ENCODE measurements around the gene INPP5A.

The INPP5A gene

DNA sequence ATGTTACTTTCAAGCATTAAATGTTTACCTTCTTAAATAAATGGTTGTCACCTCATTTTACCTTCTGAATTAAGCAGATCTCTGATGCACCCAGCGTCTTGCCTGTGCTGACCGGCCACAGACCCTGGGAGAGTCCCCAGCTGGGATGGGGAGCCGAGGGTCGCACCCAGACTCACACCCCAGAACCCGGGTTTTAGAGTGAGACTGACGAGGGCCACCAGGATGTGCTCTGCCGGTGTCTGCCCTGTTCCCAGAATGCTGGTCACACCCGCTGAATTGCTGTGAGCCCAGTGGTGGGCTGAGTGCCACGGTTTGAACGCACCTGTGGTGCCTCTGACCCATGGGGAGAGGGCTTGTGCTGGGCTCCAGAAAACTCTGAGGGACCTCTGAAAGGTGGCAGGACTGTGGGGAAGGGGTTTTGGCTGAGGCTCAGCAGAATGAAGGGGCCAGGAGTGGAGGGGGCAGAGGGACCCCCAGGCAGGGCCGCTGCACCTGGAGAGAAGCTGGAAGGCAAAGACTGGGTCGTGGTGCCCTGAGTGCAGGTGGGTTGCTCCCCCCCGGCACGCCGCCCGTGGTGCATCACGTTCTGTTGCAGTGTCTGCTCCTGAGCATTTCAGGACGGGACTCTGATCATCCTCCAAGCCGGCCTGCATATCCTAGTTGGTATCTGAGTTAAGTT, 39.2 kb downstream of the INPP5A start:
- 0 out of 2 replicates have a peak, but pooled peaks cover 2% of the 10 kb centered on the region for H3K79me2 ChIP-seq (ENCODE audit: low read length)
- H3K4me2 ChIP-seq (ENCODE audit: low read depth, low read length): no peak overlapping the region
- H3K36me3 ChIP-seq (replicated peaks; ENCODE audit: insufficient read depth, low read length): no peaks in the 10 kb centered on the region
- H3K27ac ChIP-seq (ENCODE audit: low read length): no peak overlapping the region
- peaks cover 7% of the 10 kb centered on the region; the same call in 1 of the 2 replicates for H3F3A ChIP-seq (ENCODE audit: insufficient read depth, low read length)
- no peaks in the 10 kb centered on the region for H3K9me3 ChIP-seq (replicated peaks; ENCODE audit: insufficient read depth, low read length)
- H3K4me3 ChIP-seq (ENCODE audit: low read length): no peak overlapping the region
- no peaks in the 10 kb centered on the region for H4K20me1 ChIP-seq (ENCODE audit: insufficient read depth, low read length)
- H3K9ac ChIP-seq (ENCODE audit: low read length): no peak overlapping the region
- H3K4me1 ChIP-seq (ENCODE audit: low read length): peaks cover 5% of the 10 kb centered on the region; the same call in 1 of the 2 replicates
- H2AFZ ChIP-seq (ENCODE audit: low read length): no peak overlapping the region
- DNase-seq: no peak
- H3K27me3 ChIP-seq (replicated peaks; ENCODE audit: insufficient read depth, low read length): no peaks in the 10 kb centered on the region
- no peak for TF ChIP-seq EZH2 (optimal IDR thresholded peaks at IDR 0.05; ENCODE audit: low read depth, low read length)
- TF ChIP-seq, protein P1, sequence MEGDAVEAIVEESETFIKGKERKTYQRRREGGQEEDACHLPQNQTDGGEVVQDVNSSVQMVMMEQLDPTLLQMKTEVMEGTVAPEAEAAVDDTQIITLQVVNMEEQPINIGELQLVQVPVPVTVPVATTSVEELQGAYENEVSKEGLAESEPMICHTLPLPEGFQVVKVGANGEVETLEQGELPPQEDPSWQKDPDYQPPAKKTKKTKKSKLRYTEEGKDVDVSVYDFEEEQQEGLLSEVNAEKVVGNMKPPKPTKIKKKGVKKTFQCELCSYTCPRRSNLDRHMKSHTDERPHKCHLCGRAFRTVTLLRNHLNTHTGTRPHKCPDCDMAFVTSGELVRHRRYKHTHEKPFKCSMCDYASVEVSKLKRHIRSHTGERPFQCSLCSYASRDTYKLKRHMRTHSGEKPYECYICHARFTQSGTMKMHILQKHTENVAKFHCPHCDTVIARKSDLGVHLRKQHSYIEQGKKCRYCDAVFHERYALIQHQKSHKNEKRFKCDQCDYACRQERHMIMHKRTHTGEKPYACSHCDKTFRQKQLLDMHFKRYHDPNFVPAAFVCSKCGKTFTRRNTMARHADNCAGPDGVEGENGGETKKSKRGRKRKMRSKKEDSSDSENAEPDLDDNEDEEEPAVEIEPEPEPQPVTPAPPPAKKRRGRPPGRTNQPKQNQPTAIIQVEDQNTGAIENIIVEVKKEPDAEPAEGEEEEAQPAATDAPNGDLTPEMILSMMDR (IDR thresholded peaks at IDR 0.05; ENCODE audit: low read length): no peak
- no peaks in the 10 kb centered on the region for H3K9me2 ChIP-seq (replicated peaks; ENCODE audit: insufficient read depth, low read length)

DNA sequence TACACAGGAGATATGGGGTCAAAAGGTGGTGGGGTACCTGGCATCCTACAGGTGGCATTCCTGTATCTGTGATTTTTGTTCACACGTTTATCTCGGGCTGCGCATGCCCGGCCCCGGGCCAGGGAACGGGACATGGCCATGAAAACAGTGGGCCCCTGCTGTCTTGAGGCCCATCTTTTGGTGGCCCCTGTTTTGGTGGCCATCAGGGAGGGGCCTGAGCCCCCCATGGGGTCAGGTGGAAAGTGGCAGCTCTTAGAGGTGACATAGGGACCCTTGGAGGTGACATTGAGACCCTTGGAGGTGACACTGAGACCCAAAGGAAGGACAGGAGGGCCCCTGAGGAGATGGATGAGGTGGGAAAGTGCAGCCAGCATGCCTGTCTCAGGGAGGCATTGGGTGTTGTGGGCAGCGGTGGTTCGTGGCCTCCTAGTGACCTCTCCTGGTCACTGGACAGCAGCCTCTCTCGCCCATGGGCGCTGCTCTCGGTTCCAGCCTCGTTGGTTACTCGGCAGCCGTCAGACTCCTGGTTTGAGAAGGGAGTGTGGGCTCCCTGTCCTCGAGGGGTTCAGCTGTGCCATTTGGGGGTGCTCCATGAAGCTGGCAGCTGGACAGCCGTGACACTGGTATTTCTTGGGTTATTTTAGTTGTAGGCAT, 39.9 kb downstream of the INPP5A start:
- no peak overlapping the region for H3K4me3 ChIP-seq (ENCODE audit: low read length)
- DNase-seq: no peak
- H3K27ac ChIP-seq (ENCODE audit: low read length): no peak overlapping the region
- TF ChIP-seq, protein P1 (IDR thresholded peaks at IDR 0.05; ENCODE audit: low read length): no peak
- TF ChIP-seq EZH2 (optimal IDR thresholded peaks at IDR 0.05; ENCODE audit: low read depth, low read length) (no peak), EZH2phosphoT487 (IDR thresholded peaks at IDR 0.05; ENCODE audit: low read length) (no peak)
- no peak overlapping the region for H3K9ac ChIP-seq (ENCODE audit: low read length)
- H3K4me1 ChIP-seq (ENCODE audit: low read length): peaks cover 3% of the 10 kb centered on the region; the same call in 1 of the 2 replicates
- no peaks in the 10 kb centered on the region for H3K9me2 ChIP-seq (replicated peaks; ENCODE audit: insufficient read depth, low read length)
- H3K79me2 ChIP-seq (ENCODE audit: low read length): 0 out of 2 replicates have a peak, but pooled peaks cover 2% of the 10 kb centered on the region
- H3K4me2 ChIP-seq (ENCODE audit: low read depth, low read length): no peak overlapping the region
- H2AFZ ChIP-seq (ENCODE audit: low read length): no peak overlapping the region
- no peaks in the 10 kb centered on the region for H4K20me1 ChIP-seq (ENCODE audit: insufficient read depth, low read length)
- H3K36me3 ChIP-seq (replicated peaks; ENCODE audit: insufficient read depth, low read length): no peaks in the 10 kb centered on the region
- H3F3A ChIP-seq (ENCODE audit: insufficient read depth, low read length): 0 out of 2 replicates have a peak, but pooled peaks cover 3% of the 10 kb centered on the region
- H3K27me3 ChIP-seq (replicated peaks; ENCODE audit: insufficient read depth, low read length): no peaks in the 10 kb centered on the region
- no peaks in the 10 kb centered on the region for H3K9me3 ChIP-seq (replicated peaks; ENCODE audit: insufficient read depth, low read length)

DNA sequence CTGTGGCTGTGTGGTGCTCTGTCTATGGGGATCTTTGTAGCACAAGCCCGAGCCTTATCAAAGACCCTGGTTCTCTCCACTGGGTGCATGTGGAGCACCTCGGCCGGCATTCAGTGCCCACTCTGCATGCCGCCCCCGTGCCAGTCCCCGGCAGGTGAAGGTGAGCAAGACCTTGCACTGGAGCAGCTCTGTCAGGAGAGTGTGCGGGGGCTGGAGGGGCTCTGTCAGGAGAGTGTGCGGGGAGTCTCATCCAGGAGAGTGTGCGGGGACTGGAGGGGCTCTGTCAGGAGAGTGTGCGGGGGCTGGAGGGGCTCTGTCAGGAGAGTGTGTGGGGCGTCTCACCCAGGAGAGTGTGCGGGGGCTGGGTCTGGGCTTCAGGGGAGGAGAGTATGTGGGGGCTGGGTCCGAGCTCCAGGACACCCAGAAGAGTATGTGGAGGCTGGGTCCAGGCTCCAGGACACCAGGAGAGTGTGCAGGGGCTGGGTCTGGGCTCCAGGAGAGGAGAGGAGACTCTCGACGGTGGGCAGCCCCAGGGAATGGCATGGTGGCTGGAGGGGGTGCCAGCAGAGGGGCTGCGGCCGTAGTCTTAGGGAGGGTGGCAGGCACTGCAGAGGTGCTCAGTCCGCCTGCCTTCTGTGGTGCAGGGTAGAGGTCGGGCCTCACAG, 40.8 kb downstream of the INPP5A start:
- TF ChIP-seq, protein P1 (IDR thresholded peaks at IDR 0.05; ENCODE audit: low read length): no peak
- no peak for TF ChIP-seq EZH2 (optimal IDR thresholded peaks at IDR 0.05; ENCODE audit: low read depth, low read length)
- TF ChIP-seq EZH2phosphoT487 (IDR thresholded peaks at IDR 0.05; ENCODE audit: low read length): no peak
- Histone ChIP-seq H3K79me2 (ENCODE audit: low read length) (0 out of 2 replicates have a peak, but pooled peaks cover 2% of the 10 kb centered on the region), H3K4me3 (ENCODE audit: low read length) (no peak overlapping the region)

More for the DNA sequence above, 40.8 kb downstream of the INPP5A start:
- no peaks in the 10 kb centered on the region for H3K36me3 ChIP-seq (replicated peaks; ENCODE audit: insufficient read depth, low read length)
- no peaks in the 10 kb centered on the region for H3K4me1 ChIP-seq (ENCODE audit: low read length)
- no peak overlapping the region for H3K9ac ChIP-seq (ENCODE audit: low read length)
- DNase-seq: no peak
- no peak overlapping the region for H2AFZ ChIP-seq (ENCODE audit: low read length)
- no peaks in the 10 kb centered on the region for H3F3A ChIP-seq (ENCODE audit: insufficient read depth, low read length)
- H3K27ac ChIP-seq (ENCODE audit: low read length): no peak overlapping the region
- no peaks in the 10 kb centered on the region for H3K27me3 ChIP-seq (replicated peaks; ENCODE audit: insufficient read depth, low read length)
- no peaks in the 10 kb centered on the region for H3K9me3 ChIP-seq (replicated peaks; ENCODE audit: insufficient read depth, low read length)
- no peaks in the 10 kb centered on the region for H3K9me2 ChIP-seq (replicated peaks; ENCODE audit: insufficient read depth, low read length)
- no peaks in the 10 kb centered on the region for H4K20me1 ChIP-seq (ENCODE audit: insufficient read depth, low read length)
- no peak overlapping the region for H3K4me2 ChIP-seq (ENCODE audit: low read depth, low read length)
